ENCODE measurements around the gene LRRC51.
"Not testable (repeated sequence)": the region's sequence is repeated elsewhere in the genome, so short reads cannot be mapped to it uniquely, and the experiment has no call there.

The LRRC51 gene

GRCh38 chr11:72141066-72141465 is 60.4 kb downstream of the LRRC51 start:
- no peak for DNase-seq

GRCh38 chr11:72142086-72142485 is 61.4 kb downstream of the LRRC51 start:
- not testable (repeated sequence) for DNase-seq

GRCh38 chr11:72142543-72142942 is 61.9 kb downstream of the LRRC51 start:
- DNase-seq = not testable (repeated sequence)

- no peak for DNase-seq
Observed at GRCh38 chr11:72144807-72145565, 64.3 kb downstream of the LRRC51 start.

Measured in hippocampal formation (tissue), 2 donors.